Neutrophil (primary cell): ENCODE measurements around the gene PLBD2.
A peak's percentile ranks its signal among the peaks of the same experiment; 100 is the strongest.

Source experiments
- H3K27ac ChIP-seq: fragments of 200-600 bp; sonication (generic); 2 replicates; pipeline ENCODE4 v1.5.1; 2016; ENCODE audit warnings: mild to moderate bottlenecking, moderate library complexity
- H3K27me3 ChIP-seq: fragments of 200-600 bp; sonication (generic); 2 replicates; pipeline ENCODE4 v1.6.0; 2016; ENCODE audit warnings: mild to moderate bottlenecking
- H3K36me3 ChIP-seq: fragments of 200-600 bp; sonication (generic); 2 replicates; pipeline ENCODE4 v1.5.1; 2017
- H3K4me1 ChIP-seq, 2 experiments: fragments of 200-600 bp in 1 of 2; sonication (generic) in 1 of 2; 1 replicate in 1 of 2; 2 replicates in 1 of 2; pipeline versions ENCODE4 v1.5.1 to v1.6.1; 2013 to 2016; ENCODE audit warnings: low read depth in 1 of 2, low read length in 1 of 2, mild to moderate bottlenecking in 1 of 2, moderate library complexity in 1 of 2; ENCODE audit not compliant: control insufficient read depth in 1 of 2, insufficient read depth in 1 of 2
- H3K4me3 ChIP-seq, 2 experiments: fragments of 200-600 bp in 1 of 2; sonication (generic) in 1 of 2; 1 replicate in 1 of 2; 2 replicates in 1 of 2; pipeline ENCODE4 v1.5.1; 2013 to 2016; ENCODE audit warnings: low read depth in 1 of 2, low read length in 1 of 2, mild to moderate bottlenecking in 1 of 2, moderate library complexity in 1 of 2
- H3K9me3 ChIP-seq: fragments of 200-600 bp; sonication (generic); 2 replicates; pipeline ENCODE4 v1.5.1; 2016
- TF ChIP-seq, protein P1 (sequence below): fragments of 200-600 bp; sonication (generic); IDR thresholded peaks from 2 replicates; pipeline ENCODE4 v1.5.1; 2016; ENCODE audit warnings: antibody characterized with exemption

Gene PLBD2

DNA sequence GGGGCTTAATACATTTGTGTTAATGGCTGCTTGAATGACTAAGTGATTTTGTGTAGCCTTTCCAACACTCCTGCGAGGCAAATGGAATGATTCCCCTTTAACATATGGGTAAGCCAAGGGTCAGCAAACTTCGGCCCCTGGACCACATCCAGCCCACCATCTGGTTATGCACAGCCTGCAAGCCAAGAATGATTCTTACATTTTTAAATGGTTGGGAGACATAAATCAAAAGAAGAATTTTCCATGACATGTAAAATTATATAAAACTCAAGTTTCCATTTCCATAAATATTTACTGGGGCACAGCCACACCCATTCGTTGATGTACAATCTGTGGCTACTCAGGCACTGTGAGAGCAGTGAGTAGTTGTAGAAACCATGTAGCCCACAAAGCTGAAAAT lies 32.5 kb upstream of the PLBD2 start:
- Histone ChIP-seq H3K36me3 (peaks cover 60% of the 10 kb centered on the region), H3K4me1 (peaks cover 0 to 6% of the 10 kb centered on the region in 2 experiments), H3K27ac (no peak overlapping the region), H3K27me3 (no peaks in the 10 kb centered on the region), H3K9me3 (no peaks in the 10 kb centered on the region), H3K4me3 (no peak overlapping the region)
- TF ChIP-seq, protein P1, sequence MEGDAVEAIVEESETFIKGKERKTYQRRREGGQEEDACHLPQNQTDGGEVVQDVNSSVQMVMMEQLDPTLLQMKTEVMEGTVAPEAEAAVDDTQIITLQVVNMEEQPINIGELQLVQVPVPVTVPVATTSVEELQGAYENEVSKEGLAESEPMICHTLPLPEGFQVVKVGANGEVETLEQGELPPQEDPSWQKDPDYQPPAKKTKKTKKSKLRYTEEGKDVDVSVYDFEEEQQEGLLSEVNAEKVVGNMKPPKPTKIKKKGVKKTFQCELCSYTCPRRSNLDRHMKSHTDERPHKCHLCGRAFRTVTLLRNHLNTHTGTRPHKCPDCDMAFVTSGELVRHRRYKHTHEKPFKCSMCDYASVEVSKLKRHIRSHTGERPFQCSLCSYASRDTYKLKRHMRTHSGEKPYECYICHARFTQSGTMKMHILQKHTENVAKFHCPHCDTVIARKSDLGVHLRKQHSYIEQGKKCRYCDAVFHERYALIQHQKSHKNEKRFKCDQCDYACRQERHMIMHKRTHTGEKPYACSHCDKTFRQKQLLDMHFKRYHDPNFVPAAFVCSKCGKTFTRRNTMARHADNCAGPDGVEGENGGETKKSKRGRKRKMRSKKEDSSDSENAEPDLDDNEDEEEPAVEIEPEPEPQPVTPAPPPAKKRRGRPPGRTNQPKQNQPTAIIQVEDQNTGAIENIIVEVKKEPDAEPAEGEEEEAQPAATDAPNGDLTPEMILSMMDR, result no peak

DNA sequence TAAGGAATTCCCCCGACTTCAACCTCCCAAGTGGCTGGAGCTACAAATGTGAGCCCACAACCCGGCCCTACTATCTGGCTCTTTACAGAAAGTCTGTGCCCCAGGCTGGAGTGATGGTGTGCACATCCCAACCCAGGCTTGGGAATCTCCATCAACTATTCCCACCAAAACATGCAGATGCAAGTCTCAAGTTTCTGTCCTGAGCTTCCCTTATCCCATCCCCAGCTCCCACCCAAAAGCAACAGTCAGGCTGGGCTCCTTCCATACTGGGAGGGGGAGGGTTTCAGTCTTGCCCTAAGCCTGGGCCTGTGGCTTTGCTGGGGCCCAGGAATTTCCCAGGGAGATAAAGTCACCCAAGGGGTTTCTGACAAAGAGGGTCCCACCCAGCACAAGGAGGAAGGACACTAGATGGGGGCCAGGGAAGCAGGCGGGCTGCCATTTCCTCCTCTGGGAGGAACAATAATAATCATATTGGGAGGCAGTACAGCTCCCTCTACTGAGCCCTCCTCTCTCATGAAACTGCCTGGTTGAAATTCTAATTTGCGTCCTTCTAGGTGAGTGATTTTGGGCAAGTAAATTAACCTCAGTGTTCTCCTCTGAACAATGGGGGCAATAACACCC lies 31.5 kb upstream of the PLBD2 start:
- peaks cover 62% of the 10 kb centered on the region for H3K36me3 ChIP-seq
- no peaks in the 10 kb centered on the region for H3K9me3 ChIP-seq
- no peak overlapping the region for H3K4me3 ChIP-seq
- TF ChIP-seq, protein P1, result no peak
- peaks cover 2 to 12% of the 10 kb centered on the region in 2 experiments for H3K4me1 ChIP-seq
- no peaks in the 10 kb centered on the region for H3K27me3 ChIP-seq
- H3K27ac ChIP-seq, result no peak overlapping the region

DNA sequence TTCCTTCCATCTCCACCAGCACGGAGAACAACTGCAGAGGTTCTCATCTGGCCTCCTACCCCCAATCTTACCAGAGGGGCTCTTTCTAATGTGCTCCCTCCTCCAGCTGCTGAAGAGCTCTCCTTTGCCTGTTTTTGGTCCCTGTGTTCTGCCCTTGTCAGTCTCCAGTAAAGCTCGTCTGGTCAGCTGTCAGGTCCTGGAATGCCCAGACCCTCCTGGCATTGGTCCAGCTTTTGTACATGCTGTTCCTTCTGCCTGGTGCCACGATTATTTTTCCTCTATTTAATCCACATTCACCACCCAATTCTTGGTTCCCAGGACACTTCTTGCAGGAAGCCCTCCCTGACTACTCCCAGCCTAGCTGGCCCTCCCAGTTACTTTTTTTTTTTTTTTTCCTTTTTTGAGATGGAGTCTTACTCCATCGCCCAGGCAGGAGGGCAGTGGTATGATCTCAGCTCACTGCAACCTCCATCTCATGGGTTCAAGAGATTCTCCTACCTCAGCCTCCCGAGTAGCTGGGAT lies 30.0 kb upstream of the PLBD2 start:
- TF ChIP-seq, protein P1, result no peak
- H3K36me3 ChIP-seq, result peaks cover 50% of the 10 kb centered on the region
- H3K4me3 ChIP-seq, result no peak overlapping the region
- no peaks in the 10 kb centered on the region for H3K9me3 ChIP-seq
- no peak overlapping the region for H3K27ac ChIP-seq
- H3K27me3 ChIP-seq, result no peaks in the 10 kb centered on the region
- peaks cover 18 to 27% of the 10 kb centered on the region in 2 experiments for H3K4me1 ChIP-seq

DNA sequence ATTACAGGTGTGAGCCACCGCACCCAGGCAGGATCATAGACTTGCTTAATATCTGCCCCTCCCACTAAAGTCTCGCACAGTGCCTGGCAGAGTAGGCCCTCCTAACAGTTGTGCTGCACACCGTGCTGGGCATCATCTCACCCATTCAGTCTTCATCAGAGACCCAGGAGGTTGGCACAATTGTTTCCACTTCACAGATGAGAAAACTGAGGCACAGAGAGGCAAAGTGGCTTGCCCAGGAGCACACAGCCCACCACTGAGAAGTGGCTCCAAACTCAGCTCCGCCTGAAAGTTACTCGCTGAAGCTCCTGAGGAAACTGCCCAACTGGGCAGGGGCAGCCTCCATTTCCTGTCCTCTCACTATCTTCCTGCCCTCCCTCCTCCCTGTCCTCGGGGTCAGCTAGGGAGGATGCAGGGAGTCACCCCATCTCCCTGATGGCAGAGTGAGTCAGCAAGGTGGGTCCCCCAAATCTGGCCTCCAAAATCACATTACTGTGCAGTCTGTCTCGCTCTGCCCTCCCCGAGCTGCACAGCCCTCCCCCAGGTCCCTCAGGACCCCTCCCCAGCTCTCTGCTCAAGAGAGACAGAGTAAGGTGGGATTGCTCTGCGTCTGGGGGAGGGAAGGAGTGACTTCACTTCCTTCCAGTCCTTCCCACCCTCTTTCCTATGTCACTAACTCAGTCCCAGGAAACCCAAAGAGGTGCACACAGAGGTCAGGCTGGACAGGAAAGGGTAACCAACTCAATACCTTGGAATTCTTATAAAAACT lies 29.2 kb upstream of the PLBD2 start:
- Histone ChIP-seq H3K27me3 (no peaks in the 10 kb centered on the region), H3K9me3 (no peaks in the 10 kb centered on the region), H3K36me3 (peaks cover 46% of the 10 kb centered on the region), H3K4me1 (peaks cover 25 to 35% of the 10 kb centered on the region in 2 experiments), H3K4me3 (no peak overlapping the region), H3K27ac (peak overlapping the region; percentile 2)
- TF ChIP-seq, protein P1, result no peak

DNA sequence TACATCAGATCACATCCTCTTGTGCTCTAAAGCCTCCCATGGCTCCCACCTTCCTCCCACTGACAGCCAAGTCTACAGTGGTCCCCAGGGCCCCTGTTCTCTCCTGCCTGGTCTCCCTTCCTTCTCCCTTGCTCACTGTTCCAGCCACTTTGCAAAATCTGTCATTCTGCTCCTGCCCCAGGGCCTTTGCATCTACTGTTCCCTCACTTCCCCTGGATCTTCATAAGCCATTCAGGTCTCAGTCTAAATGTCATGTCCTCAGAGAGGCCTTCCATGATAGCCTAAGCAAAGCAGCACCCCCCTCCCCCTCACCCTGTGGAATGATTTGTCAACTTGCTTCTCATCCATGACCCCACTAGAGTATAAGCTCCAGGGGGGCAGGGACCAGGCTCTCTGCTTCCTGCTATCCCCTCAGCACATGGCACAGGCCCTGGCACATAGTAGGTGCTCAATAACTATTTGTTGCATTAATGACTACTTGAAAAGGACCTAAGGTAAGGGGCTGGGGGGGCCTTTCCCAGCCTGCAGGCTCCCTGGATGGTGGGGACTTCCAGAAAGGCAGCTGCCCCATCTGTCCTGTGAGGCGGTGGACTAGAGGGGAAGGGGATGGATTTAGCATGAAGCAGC lies 28.5 kb upstream of the PLBD2 start:
- H3K36me3 ChIP-seq, result peaks cover 46% of the 10 kb centered on the region

More for the DNA sequence above, 28.5 kb upstream of the PLBD2 start:
- TF ChIP-seq, protein P1, result no peak
- H3K4me3 ChIP-seq, result no peak overlapping the region
- H3K4me1 ChIP-seq, result peaks cover 32 to 40% of the 10 kb centered on the region in 2 experiments
- H3K9me3 ChIP-seq, result no peaks in the 10 kb centered on the region
- H3K27me3 ChIP-seq, result no peaks in the 10 kb centered on the region
- H3K27ac ChIP-seq, result peak overlapping the region; percentile 2
